Measurements from ENCODE around the gene KRT86. TPM values are rescaled to one million over a fixed set of nuclear protein-coding genes. Genes with fewer than 3 reads are reported as not detected.

The KRT86 gene
- total and polyA plus RNA-seq, 9 of the 15 experiments (the other 6 are each of a cell fraction or from before 2014, with no cell fraction given), result not detected

DNA sequence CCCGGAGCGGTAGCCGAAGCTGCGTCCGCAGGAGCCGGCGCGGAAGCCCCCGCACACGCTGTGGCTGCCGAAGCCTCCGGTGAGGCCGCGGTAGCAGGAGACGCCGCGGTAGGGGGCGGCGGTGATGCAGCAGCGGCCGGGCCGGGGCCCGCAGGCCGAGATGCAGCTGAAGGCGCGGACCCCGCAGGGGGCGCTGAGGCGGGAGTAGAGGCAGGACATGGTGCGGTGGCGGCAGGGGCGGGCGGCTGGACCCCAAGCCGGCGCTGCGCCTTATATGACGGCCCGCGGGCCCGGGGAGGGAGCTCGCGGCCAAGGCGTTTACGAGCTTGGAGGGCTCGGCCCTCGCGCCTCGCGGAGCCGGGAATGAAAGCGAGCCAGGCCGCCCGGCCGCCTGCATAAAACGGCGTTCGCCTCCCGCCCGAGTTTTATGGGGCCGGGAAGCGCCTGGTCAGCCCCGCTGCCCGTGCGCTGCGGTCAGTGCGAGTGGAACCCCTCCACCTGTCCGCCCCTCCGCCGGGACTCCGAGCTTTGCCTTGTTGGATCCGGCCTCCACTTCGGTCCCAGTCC lies 16.0 kb upstream of the KRT86 start:
- FAIRE-seq (no peak), ATAC-seq (no peak; the same call in 1 of the 3 replicates), DNase-seq (ENCODE audit: extremely low read depth in 1 of 4, low spot score in 3 of 4) (no peak)
- POLR2A ChIA-PET, result interaction anchor here (0.5 to 0.6 kb wide), 2 partner anchors 22 to 232 kb away, joined by 3 to 4 read pairs; no protein-coding TSS in a partner anchor
- intact Hi-C loops (cut with micrococcal nuclease) (no loop called here), in situ Hi-C loops (cut with MboI) (no loop called here)
- Histone ChIP-seq H2AFZ (ENCODE audit: low read depth, low read length) (no peak overlapping the region), H3K4me3 (no peak overlapping the region), H3K9me3 (replicated peaks; ENCODE audit: control insufficient read depth, insufficient read depth, low read depth, low read length) (no peaks in the 10 kb centered on the region), H3K4me2 (ENCODE audit: insufficient read depth, low read length) (no peak overlapping the region), H3K9ac (ENCODE audit: insufficient read depth in 1 of 2, low read depth in 2 of 2, low read length in 2 of 2) (no peak overlapping the region), H4K20me1 (replicated peaks; ENCODE audit: control insufficient read depth, insufficient read depth, low read length) (0 out of 2 replicates have a peak, but pooled peaks cover 4% of the 10 kb centered on the region), H3K27me3 (ENCODE audit: control insufficient read depth in 2 of 2, insufficient read depth in 2 of 2, low read length in 2 of 2) (peaks cover 26 to 58% of the 10 kb centered on the region in 2 experiments), H3K9me1 (ENCODE audit: control insufficient read depth, insufficient read depth, low read length) (no peaks in the 10 kb centered on the region), H3K4me1 (replicated peaks in 1 of 2; ENCODE audit: control insufficient read depth in 2 of 2, insufficient read depth in 2 of 2, low read length in 2 of 2) (peaks cover 0 to 5% of the 10 kb centered on the region in 2 experiments; a peak in 1 of 5 replicates), H3K27ac (ENCODE audit: extremely low read depth, low read depth, low read length) (no peak overlapping the region), H3K79me2 (ENCODE audit: control insufficient read depth, insufficient read depth, low read length) (no peaks in the 10 kb centered on the region), H3K36me3 (ENCODE audit: control insufficient read depth, insufficient read depth, low read length) (no peaks in the 10 kb centered on the region)
- TF ChIP-seq CTCF (IDR thresholded peaks at IDR 0.05 in 2 of 3, conservative IDR thresholded peaks at IDR 0.05 in 1 of 3; ENCODE audit: insufficient read depth in 2 of 3, low read depth in 1 of 3, low read length in 3 of 3) (peak in 1 of 3 experiments; percentile 21; a peak in 1 of 6 replicates), POLR2B (IDR thresholded peaks at IDR 0.05; ENCODE audit: low read depth, partially characterized antibody) (no peak)
- BruUV-seq (replicated peaks), result no TSS peak
- CTCF ChIA-PET (ENCODE audit: low intra/inter-chr PET ratio), result no interaction called here
- WGBS (ENCODE audit: insufficient coverage, low coverage, missing lambda C conversion rate), result 19% methylated on average over 41 of the region's 72 CpGs
